Lung (tissue), 12 donors: ENCODE results near the gene TTLL13. TPM values are rescaled to one million over a fixed set of nuclear protein-coding genes. Genes with fewer than 3 reads are reported as not detected.

Source experiments
- ATAC-seq: fragments of 200-7000 bp; cut with Tn5 transposase; one replicate; pipeline ENCODE4 v1.9.1; 2020; ENCODE audit warnings: moderate number of reproducible peaks; ENCODE audit not compliant: insufficient read depth, low FRiP score
- DNase-seq, 3 donors: peaks; one replicate each; pipeline ENCODE4 v3.0.0-alpha.2; 2013 to 2017
- H3K27ac ChIP-seq, 2 donors: one replicate each; pipeline ENCODE4 v1.5.1; 2013; ENCODE audit warnings: mild to moderate bottlenecking in 2 of 2, moderate library complexity in 2 of 2, control low read depth in 1 of 2, inconsistent platforms in 1 of 2, low read depth in 1 of 2, low read length in 1 of 2
- H3K27me3 ChIP-seq, 3 donors: one replicate each; pipeline ENCODE4 v1.5.1; 2013; ENCODE audit warnings: low read length in 2 of 3; ENCODE audit not compliant: control insufficient read depth in 3 of 3, insufficient read depth in 3 of 3
- H3K36me3 ChIP-seq, 4 donors: one replicate each; pipeline ENCODE4 v1.5.1; 2013; ENCODE audit warnings: low read length in 4 of 4, mild to moderate bottlenecking in 1 of 4, moderate library complexity in 1 of 4; ENCODE audit not compliant: control insufficient read depth in 4 of 4, insufficient read depth in 4 of 4
- H3K4me1 ChIP-seq, 5 donors: one replicate each; pipeline ENCODE4 v1.5.1; 2013; ENCODE audit warnings: low read length in 5 of 5, mild to moderate bottlenecking in 2 of 5, moderate library complexity in 1 of 5; ENCODE audit not compliant: control insufficient read depth in 5 of 5, insufficient read depth in 5 of 5
- H3K4me3 ChIP-seq: one replicate; pipeline ENCODE4 v1.5.1; 2013; ENCODE audit warnings: mild to moderate bottlenecking, control low read depth, moderate library complexity
- H3K9ac ChIP-seq, 2 donors: one replicate each; pipeline ENCODE4 v1.5.1; 2013; ENCODE audit warnings: low read length in 2 of 2, control low read depth in 1 of 2; ENCODE audit not compliant: insufficient read depth in 1 of 2
- H3K9me3 ChIP-seq, 4 donors: one replicate each; pipeline ENCODE4 v1.5.1; 2013; ENCODE audit warnings: low read length in 3 of 4, mild to moderate bottlenecking in 1 of 4, moderate library complexity in 1 of 4; ENCODE audit not compliant: control insufficient read depth in 4 of 4, insufficient read depth in 3 of 4
- CTCF ChIP-seq: IDR thresholded peaks from 2 replicates; pipeline ENCODE4 v1.5.1; 2012; ENCODE audit warnings: mild to moderate bottlenecking; ENCODE audit errors: control extremely low read depth, extremely low read depth
- WGBS, 2 donors: extraction: QIAGEN DNeasy Blood & Tissue Kit; methylation state at CpG; one replicate each; pipeline ENCODE4 v1.1.7; 2013; 5-methylcytosine and 5-hydroxymethylcytosine counted together
- polyA plus RNA-seq, 2 donors: library from polyadenylated mRNA; stranded (reverse); fragments of 200-250 nt; gene quantifications; one replicate each; pipeline ENCODE4 v1.2.1, GENCODE V29; 2013
- total RNA-seq, 2 donors: library from RNA; depleted of rRNA in 1 of 2; stranded (reverse); fragments of >200 nt in 1 of 2; gene quantifications; one replicate each; pipeline ENCODE4 v1.2.1, GENCODE V29; 2014 to 2021
- donor health status: control.
- donor health status: control.
- donor health status: Bipolar disorder and iron deficiency.
- donor health status: healthy.
- donor health status: DM: yes; HTN: yes; CAD: no.

The TTLL13 gene
- total and polyA plus RNA-seq, 4 donors, result 0.11 to 1.4 (median 0.23) TPM

DNA sequence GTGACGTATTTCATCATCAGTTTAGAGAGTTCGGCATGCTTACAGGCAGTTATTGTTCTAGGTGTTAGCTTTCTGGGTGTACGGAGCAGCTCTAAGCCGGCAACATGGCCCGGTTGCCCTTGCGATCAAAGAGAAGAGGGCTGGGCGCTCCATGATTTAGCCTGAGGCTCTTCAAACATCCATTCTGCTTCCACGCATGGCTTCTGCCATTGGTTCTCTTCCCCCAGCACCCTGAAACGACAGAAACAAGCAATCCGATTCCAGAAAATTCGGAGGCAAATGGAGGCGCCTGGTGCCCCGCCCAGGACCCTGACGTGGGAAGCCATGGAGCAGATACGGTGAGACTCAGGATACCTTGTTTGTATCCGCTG, 16.7 kb downstream of the TTLL13 start:
- Histone ChIP-seq H3K27ac (peak overlapping the region; percentile 97 to 99), H3K9ac (peak overlapping the region; percentile 89 to 94), H3K9me3 (no peaks in the 10 kb centered on the region), H3K36me3 (peaks cover 4 to 21% (median 12%) of the 10 kb centered on the region in 4 donors), H3K4me3 (peak overlapping the region; percentile 74), H3K4me1 (peaks cover 5 to 31% (median 11%) of the 10 kb centered on the region in 5 donors), H3K27me3 (no peaks in the 10 kb centered on the region)
- TF ChIP-seq CTCF, result no peak
- ATAC-seq, result peak; percentile 28
- WGBS, 2 donors, result 0% methylated on average over 16 of the region's 16 CpGs
- peak in 1 of 3 donors; percentile 36 for DNase-seq

DNA sequence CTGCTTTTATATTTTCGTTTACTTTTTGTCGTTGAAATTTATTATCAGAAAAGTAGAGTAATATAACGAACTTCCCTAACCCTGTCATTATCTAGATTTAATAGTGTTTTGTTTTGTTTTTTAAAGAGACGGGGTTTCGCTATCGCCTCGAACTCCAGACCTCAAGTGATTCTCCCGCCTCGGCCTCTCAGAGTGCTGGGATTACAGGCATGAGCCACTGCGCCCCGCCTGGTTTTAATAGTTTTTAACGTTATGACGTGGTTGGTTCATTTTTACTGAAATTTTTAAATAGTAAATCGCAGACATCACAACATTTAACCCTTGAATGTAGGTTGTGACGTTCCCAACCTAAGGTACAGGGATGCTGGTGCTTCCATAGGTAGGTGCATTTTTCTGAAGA, 17.1 kb downstream of the TTLL13 start:
- Histone ChIP-seq H3K9me3 (no peaks in the 10 kb centered on the region), H3K4me1 (peaks cover 5 to 31% (median 11%) of the 10 kb centered on the region in 5 donors), H3K36me3 (peaks cover 4 to 21% (median 13%) of the 10 kb centered on the region in 4 donors), H3K27ac (peak overlapping the region; percentile 97 to 99), H3K4me3 (peak overlapping the region; percentile 20), H3K27me3 (no peaks in the 10 kb centered on the region), H3K9ac (peak overlapping the region; percentile 89 to 94)
- DNase-seq, result peak; percentile 22 to 46 (median 41)
- no peak for TF ChIP-seq CTCF
- 11 to 20% methylated on average over 15 of the region's 15 CpGs for WGBS, 2 donors
- no peak for ATAC-seq

GRCh38 chr15:90268415-90268814, 19.1 kb downstream of the TTLL13 start:
- H3K27me3 ChIP-seq, result no peaks in the 10 kb centered on the region
- no peak for ATAC-seq
- WGBS, 2 donors, result 56 to 81% methylated on average over 1 of the region's 1 CpG
- no peak for DNase-seq
- TF ChIP-seq CTCF, result no peak
- H3K4me1 ChIP-seq, result peaks cover 5 to 31% (median 11%) of the 10 kb centered on the region in 5 donors
- H3K27ac ChIP-seq, result no peak overlapping the region
- H3K9me3 ChIP-seq, result no peaks in the 10 kb centered on the region
- peak overlapping the region in 1 of 2 donors; percentile 16 for H3K9ac ChIP-seq
- H3K36me3 ChIP-seq, result peaks cover 12 to 26% (median 16%) of the 10 kb centered on the region in 4 donors
- no peak overlapping the region for H3K4me3 ChIP-seq
